Hypothalamus (tissue), 51 donors: ENCODE data around the gene RIT2.
"Not testable (repeated sequence)": the region's sequence is repeated elsewhere in the genome, so short reads cannot be mapped to it uniquely, and the experiment has no call there.

Source experiments
- DNase-seq, 51 donors: peaks; one replicate each; lab custom pipeline; 2025; lab: John Stamatoyannopoulos, UW

RIT2 gene

DNA sequence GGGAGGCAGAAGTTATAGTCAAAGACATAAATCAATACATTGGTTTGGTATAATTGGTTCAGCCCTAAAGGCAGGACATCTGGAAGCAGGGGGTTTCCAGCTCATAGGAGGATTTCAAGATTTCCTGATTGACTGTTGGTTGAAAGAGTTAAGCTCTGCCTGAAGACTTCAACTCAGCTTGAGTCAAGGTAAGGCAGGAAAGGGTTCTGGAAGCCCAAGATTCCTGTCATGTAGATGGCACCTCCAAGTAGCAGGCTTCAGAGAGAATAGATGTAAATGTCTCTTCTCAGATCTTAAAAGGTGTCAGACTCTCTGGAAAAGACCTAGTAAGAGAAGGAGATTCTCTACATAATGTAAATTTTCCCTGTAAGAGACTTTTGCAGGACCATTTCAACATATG, 335.3 kb downstream of the RIT2 start:
- DNase-seq, result no peak

- DNase-seq, result no peak
Measured at GRCh38 chr18:42778445-42779042, 336.9 kb downstream of the RIT2 start.

GRCh38 chr18:42778024-42778423, 337.5 kb downstream of the RIT2 start:
- no peak for DNase-seq

GRCh38 chr18:42773870-42774269, 341.6 kb downstream of the RIT2 start:
- no peak for DNase-seq

- DNase-seq, result no peak
Measured at GRCh38 chr18:42771936-42772335, 343.5 kb downstream of the RIT2 start.

DNA sequence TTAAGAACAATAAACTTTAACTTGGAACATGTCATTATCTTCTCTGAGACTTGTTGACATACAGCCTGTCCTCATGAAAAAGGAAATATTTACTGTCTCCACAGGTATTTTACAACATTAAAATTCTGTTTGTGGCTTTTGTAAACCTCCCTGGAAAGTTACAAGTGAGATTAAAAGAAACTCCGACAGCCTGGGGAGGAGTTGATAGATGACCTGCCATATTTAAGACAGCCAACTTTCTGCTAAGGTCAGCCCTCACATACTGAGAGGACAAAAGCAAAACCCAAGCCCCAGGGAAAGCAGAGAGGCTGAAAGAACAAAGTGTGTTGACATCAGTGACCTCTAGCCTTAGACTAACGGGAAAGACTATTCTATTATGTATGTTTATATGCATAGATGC, 350.2 kb downstream of the RIT2 start:
- no peak for DNase-seq

GRCh38 chr18:42760290-42760689, 355.2 kb downstream of the RIT2 start:
- DNase-seq, result no peak

DNA sequence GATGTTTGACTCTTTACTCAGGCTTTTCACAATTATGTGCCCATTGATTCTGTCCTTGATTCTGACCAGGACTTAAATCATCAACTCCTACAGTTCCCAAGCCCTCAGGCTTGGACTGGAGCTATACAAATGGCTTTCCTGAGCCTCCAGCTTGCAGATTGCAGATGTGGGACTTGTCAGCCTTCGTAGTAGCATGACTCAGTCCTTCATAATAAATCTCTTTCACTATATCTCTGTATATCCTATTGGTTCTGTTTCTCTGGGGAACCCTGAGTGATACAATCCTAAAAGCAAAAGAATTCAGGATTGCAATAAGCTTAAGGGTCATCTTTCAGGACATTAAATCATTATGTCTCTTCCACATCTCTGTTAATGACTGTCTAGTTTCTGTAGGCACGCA, 356.6 kb downstream of the RIT2 start:
- DNase-seq, result no peak

DNA sequence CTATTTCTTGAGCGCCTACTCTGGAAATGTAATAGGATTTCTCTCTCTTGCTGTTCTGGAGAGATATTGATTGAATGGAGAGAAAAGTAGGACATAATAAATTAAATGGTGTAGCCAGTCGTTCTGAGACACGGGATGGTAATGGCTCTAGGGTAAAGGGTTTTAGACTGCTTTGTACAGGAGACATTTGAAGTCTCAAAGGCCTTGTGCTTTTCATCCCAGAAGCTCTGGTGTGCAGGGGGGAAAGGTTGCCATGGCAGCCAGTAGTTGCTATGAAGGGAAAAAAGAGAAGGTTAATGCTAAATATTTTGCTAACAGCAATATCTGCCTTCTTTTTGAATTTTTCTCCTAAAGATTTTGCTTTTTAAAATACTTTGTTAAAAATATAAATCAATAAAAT, 359.3 kb downstream of the RIT2 start:
- peak in 5 of 51 donors; percentile 0 to 4 (median 2) for DNase-seq

- DNase-seq, result no peak
Measured at GRCh38 chr18:42752916-42753315, 362.6 kb downstream of the RIT2 start.

DNA sequence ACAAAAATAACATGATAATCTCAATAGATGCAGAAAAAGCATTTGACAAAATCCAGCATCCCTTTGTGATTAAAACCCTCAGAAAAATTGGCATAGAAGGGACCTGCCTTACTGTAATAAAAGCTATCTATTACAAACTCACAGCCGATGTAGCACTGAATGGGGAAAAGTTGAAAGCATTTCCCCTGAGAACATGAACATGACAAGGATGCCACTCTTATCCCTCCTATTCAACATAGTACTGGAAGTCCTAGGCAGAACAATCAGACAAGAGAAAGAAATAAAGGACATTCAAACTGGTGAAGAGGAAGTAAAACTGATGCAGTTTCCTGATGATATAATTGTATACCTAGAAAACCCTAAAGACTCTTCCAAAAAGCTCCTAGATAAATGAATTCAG, 368.7 kb downstream of the RIT2 start:
- no peak for DNase-seq

- DNase-seq, result no peak
Measured at GRCh38 chr18:42745931-42746330, 369.6 kb downstream of the RIT2 start.

DNA sequence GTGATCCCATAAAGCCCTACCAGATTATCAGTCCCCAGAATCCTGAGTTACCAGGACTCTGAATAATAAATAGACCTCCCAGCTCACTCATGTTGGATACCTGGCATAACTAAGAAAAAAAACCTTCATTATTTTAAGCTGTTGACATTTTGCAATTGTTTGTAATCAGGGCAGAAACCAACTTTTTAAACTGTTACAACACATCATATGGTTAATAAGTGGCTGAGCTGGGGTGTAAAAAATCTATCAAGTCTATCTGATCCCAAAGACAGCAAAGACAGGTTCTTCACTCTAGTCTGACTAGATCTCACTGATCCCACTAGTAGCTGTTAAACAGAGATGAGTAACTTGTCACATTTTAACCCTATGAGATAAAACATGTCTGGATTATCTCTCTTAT, 370.3 kb downstream of the RIT2 start:
- DNase-seq, result no peak

GRCh38 chr18:42743373-42744138, 371.9 kb downstream of the RIT2 start:
- no peak for DNase-seq

DNA sequence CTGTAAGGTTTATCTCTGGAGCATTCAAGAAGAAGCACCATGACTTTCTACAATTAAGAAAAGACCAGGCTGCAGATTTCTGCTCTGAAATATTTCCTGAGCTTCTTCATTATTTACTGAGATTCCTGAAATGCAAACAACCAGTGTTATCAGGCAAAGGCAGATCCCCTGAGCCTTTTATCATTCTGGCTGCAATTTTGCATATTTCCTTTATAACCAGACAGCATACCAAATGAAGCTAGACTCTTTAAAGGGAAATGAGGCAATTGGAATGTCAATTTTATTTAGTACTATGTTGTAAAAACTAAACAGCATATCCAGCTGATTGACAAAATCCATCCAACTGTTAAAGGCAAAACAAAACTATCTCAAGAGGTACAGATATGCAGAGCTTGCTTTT, 372.5 kb downstream of the RIT2 start:
- DNase-seq, result no peak

DNA sequence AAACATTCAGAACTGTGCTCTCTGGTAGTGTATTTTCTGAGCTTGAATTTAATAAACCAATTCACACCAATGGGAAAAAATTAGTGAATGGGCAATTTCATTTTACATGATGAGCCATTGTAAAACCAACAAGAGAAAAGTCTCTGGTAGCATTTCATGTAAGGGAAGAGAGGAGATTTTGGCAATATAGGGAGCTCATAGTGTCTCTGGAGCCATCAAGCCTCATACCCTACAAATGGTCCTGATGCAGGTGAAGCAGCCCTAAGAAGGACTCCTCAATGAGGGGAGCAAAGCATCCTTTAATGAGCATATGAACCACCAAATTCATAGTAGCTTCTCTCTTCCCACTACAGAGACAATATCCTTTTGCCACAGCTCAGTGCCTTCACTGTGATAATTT, 373.0 kb downstream of the RIT2 start:
- DNase-seq, result no peak

- DNase-seq, result not testable (repeated sequence)
Measured at GRCh38 chr18:42741805-42742347, 373.6 kb downstream of the RIT2 start.

DNA sequence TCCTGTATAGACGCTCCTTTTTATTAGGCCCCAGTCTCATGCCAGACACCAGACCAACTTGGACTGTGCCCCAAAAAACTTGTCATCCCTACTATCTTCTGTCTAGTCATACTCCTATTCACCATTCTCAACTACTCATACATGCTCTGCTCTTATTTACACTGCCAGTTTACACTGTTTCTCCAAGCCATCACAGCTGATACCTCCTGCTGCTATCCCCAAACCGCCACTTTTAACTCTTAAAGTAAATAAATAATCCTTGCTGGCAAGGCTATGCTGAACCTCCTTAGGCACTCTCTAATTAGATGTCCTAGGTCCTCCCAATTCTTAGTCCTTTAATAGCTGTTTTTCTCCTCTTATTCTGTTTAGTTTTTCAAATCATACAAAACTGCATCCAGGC, 374.2 kb downstream of the RIT2 start:
- DNase-seq, result not testable (repeated sequence)

DNA sequence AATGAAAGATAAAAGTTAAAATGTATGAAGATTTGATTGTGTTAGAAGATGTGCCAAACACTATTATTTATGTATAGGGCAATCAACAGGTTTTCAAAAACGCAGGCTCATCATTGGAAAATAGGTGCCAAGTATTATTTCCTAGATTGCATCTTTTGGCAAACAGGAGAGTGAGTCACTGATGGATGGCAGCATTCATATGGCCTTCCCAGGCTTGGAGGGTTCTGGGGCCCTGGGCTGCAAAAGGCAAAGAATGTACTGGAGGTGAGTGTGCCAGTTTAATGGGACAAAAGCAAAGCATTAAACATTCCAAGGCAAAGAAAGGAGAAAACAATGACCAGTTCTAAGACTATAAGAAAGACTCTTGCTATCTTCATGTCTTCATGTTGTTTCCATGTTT, 379.4 kb downstream of the RIT2 start:
- DNase-seq, result no peak

- no peak for DNase-seq
Measured at GRCh38 chr18:42734520-42734919, 381.0 kb downstream of the RIT2 start.

DNA sequence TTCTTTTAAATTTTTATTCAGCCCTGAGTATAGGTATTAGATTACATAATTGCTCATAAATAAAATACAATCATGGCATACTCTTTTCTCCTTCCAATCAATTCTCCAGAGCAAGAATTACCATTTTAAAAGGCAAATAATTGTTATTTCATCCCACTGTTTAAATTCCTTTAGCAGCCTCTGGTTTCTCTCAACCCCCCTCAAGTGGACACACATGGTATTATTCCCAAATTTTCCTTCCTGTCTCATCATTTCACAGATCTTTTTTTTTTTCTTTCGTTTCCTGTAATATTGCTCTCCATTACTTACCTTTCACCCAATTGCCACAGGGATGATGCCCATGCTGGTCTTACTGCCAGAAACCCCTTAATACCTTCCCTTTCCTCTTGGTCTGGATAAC, 385.2 kb downstream of the RIT2 start:
- DNase-seq, result no peak

DNA sequence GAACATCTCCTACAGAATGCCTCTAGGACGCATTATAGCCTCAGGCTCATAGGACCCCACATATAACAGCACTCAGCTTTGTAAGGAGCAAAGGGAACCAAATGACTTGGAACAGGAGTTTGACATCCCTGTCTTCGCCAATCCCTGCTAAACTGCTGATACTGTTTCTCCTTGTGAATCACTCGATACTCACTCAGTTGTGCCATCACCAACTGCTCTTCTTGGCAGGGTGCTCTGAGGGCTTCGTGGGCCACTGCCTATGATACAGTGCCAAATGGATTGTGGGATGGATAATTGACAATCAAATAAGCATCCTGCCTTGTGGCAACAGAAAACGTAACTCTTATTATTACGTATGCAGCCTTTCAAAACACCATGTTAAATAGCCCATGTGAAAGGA, 396.3 kb downstream of the RIT2 start:
- no peak for DNase-seq
